Neural crest cell (in vitro differentiated cells): ENCODE measurements around the gene SOD3. TPM values are rescaled to one million over a fixed set of nuclear protein-coding genes. Genes with fewer than 3 reads are reported as not detected.

Experiments used
- DNase-seq: peaks from one replicate; pipeline ENCODE4 v3.0.0; 2021; ENCODE audit warnings: low read depth, mixed read lengths, low spot score
- H3K27ac Mint-ChIP-seq: one replicate; pipeline ENCODE4 v1.8.0; 2021; ENCODE audit warnings: mild to moderate bottlenecking, mixed read lengths; ENCODE audit not compliant: unreplicated experiment
- H3K27me3 Mint-ChIP-seq: 2 replicates; pipeline ENCODE4 v1.8.0; 2021; ENCODE audit warnings: low read depth, mild to moderate bottlenecking, mixed read lengths
- H3K36me3 Mint-ChIP-seq: 2 replicates; pipeline ENCODE4 v1.8.0; 2021; ENCODE audit warnings: low read depth, mild to moderate bottlenecking, mixed read lengths
- H3K4me1 Mint-ChIP-seq: 2 replicates; pipeline ENCODE4 v1.8.0; 2021; ENCODE audit warnings: mixed read lengths
- H3K4me3 Mint-ChIP-seq: one replicate; pipeline ENCODE4 v1.8.0; 2021; ENCODE audit warnings: mild to moderate bottlenecking, mixed read lengths
- H3K9me3 Mint-ChIP-seq: 2 replicates; pipeline ENCODE4 v1.8.0; 2021; ENCODE audit warnings: mixed read lengths
- total RNA-seq: library from RNA; stranded (reverse); gene quantifications from 2 replicates; pipeline ENCODE4 v1.2.1, GENCODE V29; 2021
- TF ChIP-seq, protein P1 (sequence below): fragments of 200-600 bp; sonication (generic); conservative IDR thresholded peaks from 2 replicates; pipeline ENCODE4 v1.5.0; 2021; ENCODE audit warnings: antibody characterized with exemption, mild to moderate bottlenecking

Gene SOD3
- total RNA-seq, 1 donor from 2014 or later = 0.16 TPM

DNA sequence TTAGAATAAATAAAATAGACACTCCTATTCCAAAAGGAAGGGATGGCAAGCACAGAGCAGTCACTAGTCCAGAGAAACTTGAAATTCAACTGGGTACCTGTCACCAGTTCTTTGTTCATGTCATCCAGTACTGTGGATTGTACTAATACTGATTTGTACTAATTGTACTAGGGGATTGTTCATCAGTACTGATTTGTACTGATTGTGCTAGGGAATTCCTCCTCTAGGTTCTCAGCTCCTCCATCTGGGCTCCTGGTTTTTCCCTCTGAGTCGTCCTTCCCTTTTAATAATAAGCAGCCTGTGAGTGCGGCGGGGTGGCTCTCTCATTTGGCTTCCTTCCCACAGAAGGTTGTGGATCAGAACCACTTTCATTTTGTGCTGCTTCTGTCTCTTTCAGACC is 31.0 kb upstream of the SOD3 start:
- no peak overlapping the region for H3K4me3 Mint-ChIP-seq
- TF ChIP-seq, protein P1, sequence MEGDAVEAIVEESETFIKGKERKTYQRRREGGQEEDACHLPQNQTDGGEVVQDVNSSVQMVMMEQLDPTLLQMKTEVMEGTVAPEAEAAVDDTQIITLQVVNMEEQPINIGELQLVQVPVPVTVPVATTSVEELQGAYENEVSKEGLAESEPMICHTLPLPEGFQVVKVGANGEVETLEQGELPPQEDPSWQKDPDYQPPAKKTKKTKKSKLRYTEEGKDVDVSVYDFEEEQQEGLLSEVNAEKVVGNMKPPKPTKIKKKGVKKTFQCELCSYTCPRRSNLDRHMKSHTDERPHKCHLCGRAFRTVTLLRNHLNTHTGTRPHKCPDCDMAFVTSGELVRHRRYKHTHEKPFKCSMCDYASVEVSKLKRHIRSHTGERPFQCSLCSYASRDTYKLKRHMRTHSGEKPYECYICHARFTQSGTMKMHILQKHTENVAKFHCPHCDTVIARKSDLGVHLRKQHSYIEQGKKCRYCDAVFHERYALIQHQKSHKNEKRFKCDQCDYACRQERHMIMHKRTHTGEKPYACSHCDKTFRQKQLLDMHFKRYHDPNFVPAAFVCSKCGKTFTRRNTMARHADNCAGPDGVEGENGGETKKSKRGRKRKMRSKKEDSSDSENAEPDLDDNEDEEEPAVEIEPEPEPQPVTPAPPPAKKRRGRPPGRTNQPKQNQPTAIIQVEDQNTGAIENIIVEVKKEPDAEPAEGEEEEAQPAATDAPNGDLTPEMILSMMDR = no peak
- no peaks in the 10 kb centered on the region for H3K4me1 Mint-ChIP-seq
- no peak overlapping the region for H3K27ac Mint-ChIP-seq
- H3K27me3 Mint-ChIP-seq = no peaks in the 10 kb centered on the region
- peaks cover 4% of the 10 kb centered on the region for H3K9me3 Mint-ChIP-seq
- DNase-seq = no peak
- H3K36me3 Mint-ChIP-seq = no peaks in the 10 kb centered on the region

DNA sequence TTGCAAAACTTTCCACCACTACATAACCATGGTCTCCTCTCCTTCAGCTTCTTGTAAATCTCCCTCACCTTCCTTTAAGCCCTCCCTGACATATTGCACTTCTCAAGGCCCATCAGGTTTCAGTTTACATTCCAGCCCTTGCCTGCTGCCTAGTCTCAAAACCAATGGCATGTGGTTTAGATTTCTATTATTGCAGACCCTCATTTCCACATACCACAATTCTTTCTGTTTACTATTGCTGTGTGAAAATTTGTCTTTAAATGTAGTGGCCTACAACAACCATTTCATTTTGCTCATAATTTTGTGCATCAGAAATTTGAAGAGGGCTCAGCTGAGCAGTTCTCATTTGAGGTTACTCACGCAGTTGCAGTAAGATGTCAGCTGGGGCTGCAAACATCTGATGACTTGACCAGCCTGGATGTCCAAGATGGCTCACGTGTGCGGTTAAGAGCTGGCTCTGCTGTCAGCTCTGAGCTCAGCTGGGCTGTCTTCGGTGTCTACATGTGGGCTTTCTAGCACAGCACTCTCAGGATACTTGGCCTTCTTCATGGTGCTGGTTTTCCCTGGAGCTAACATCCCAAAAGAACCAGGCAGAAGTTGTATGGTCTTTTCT is 29.9 kb upstream of the SOD3 start:
- Mint-ChIP-seq H3K27ac (no peak overlapping the region), H3K4me3 (no peak overlapping the region), H3K9me3 (peaks cover 4% of the 10 kb centered on the region), H3K27me3 (no peaks in the 10 kb centered on the region), H3K4me1 (no peaks in the 10 kb centered on the region), H3K36me3 (no peaks in the 10 kb centered on the region)
- TF ChIP-seq, protein P1 = no peak
- DNase-seq = no peak

DNA sequence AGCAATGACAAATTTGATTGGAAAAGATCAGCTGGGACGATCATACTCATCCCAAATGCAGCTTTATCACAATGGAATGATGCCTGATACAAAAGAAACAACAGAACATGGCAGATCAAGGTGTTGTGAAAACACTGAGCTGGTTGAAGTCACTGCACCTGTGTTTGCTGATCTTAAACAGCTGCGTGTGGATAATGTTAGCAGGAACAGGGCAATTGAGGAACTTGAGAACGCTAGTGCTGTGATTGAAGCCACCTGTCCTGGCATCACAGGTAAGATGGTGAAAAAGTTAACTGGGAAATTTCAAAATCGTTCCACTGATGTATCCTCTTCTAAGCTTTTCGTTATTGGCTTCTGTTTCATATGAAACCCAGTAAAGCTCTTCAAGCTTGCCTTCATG is 27.4 kb upstream of the SOD3 start:
- DNase-seq = no peak
- TF ChIP-seq, protein P1 = no peak
- Mint-ChIP-seq H3K4me1 (no peaks in the 10 kb centered on the region), H3K27ac (no peak overlapping the region), H3K9me3 (peaks cover 9% of the 10 kb centered on the region), H3K27me3 (no peaks in the 10 kb centered on the region), H3K36me3 (peaks cover 2% of the 10 kb centered on the region), H3K4me3 (no peak overlapping the region)

DNA sequence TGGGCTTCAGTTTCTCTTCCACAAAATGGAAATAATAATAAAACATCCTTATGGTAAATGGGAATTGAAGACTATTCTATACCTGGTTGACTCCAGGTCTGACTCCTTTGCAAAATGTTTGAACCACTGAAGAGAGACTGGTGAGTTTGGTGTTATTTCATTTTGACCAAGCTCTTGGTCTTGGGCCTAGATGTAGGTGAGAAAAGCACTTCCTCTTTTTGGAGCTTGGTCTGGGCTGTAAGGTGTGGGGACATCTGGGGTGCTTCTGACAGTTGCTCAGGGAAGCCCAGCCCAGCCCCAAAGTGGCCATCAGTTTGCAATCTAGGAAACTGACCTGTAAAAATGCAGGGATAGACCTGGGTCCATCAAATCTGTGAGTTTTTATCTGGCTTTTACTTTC is 26.8 kb upstream of the SOD3 start:
- H3K4me3 Mint-ChIP-seq = no peak overlapping the region
- TF ChIP-seq, protein P1 = no peak
- no peaks in the 10 kb centered on the region for H3K27me3 Mint-ChIP-seq
- DNase-seq = no peak
- peaks cover 2% of the 10 kb centered on the region for H3K36me3 Mint-ChIP-seq
- H3K27ac Mint-ChIP-seq = no peak overlapping the region
- peaks cover 9% of the 10 kb centered on the region for H3K9me3 Mint-ChIP-seq
- H3K4me1 Mint-ChIP-seq = no peaks in the 10 kb centered on the region

DNA sequence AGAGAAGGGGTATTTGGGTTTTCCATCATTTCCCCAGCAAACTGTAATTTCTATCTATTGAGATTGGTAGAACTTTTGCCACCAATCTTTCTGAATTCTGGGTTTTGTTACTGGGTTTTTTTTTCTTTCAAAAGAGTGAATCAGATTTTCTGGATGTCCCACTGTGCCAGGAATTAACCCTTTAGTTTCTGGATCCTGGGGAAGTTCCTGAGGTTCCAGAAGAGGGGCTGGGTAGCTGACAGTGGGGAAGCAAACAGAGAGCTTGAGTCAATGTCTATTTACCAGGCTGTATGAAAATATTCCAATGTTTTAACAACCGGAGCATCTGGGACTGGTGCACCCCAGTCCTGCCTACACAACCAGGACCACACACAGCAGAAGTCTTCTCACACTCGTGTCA is 25.8 kb upstream of the SOD3 start:
- Mint-ChIP-seq H3K36me3 (peaks cover 2% of the 10 kb centered on the region), H3K4me3 (no peak overlapping the region), H3K4me1 (no peaks in the 10 kb centered on the region), H3K9me3 (peaks cover 9% of the 10 kb centered on the region), H3K27me3 (no peaks in the 10 kb centered on the region), H3K27ac (peak overlapping the region; percentile 43)
- DNase-seq = no peak
- TF ChIP-seq, protein P1 = no peak
